HEK293 (cell line): Measurements from ENCODE around the gene POLR2C.

Experiments used
- CTCF ChIA-PET: fragments of 350-600 bp; formaldehyde crosslinking; extraction: SDS; loops from one replicate; lab custom pipeline; 2021; ENCODE audit warnings: antibody characterized with exemption; lab: Yijun Ruan, JAX
- POLR2A ChIA-PET: fragments of 300-600 bp; formaldehyde crosslinking; extraction: SDS; loops from one replicate; lab custom pipeline; 2020; ENCODE audit warnings: antibody characterized with exemption, inconsistent platforms; lab: Yijun Ruan, JAX
- H3K27ac ChIP-seq: fragments of 200-500 bp; sonication (Bioruptor generic); 2 replicates; pipeline ENCODE4 v1.5.1; 2014; ENCODE audit warnings: low read depth, low read length, control low read depth, inconsistent platforms; ENCODE audit errors: extremely low read depth
- H3K36me3 ChIP-seq, 2 experiments: fragments of 200-500 bp in 1 of 2; sonication (Bioruptor generic) in 1 of 2; 1 replicate in 1 of 2; 2 replicates in 1 of 2; pipeline ENCODE4 v1.5.1; 2014 to 2017; ENCODE audit warnings: inconsistent platforms in 2 of 2, low read length in 2 of 2; ENCODE audit not compliant: control insufficient read depth in 2 of 2, insufficient read depth in 1 of 2
- H3K4me1 ChIP-seq: fragments of 200-500 bp; sonication (Bioruptor generic); 2 replicates; pipeline ENCODE4 v1.5.1; 2014; ENCODE audit warnings: mild to moderate bottlenecking, low read length, inconsistent platforms; ENCODE audit not compliant: control insufficient read depth, insufficient read depth
- H3K4me3 ChIP-seq: 2 replicates; pipeline ENCODE4 v1.5.1; 2011; ENCODE audit warnings: low read depth, mild to moderate bottlenecking, control low read depth, low read length, moderate library complexity
- H3K9me3 ChIP-seq: fragments of 200-500 bp; sonication (Bioruptor generic); 2 replicates; pipeline ENCODE4 v1.5.1; 2014; ENCODE audit warnings: low read depth, low read length, inconsistent platforms; ENCODE audit not compliant: control insufficient read depth, insufficient read depth
- GLIS1 ChIP-seq: fragments of 450-650 bp; formaldehyde crosslinking; IDR thresholded peaks from 2 replicates; pipeline ENCODE4 v1.5.1; 2016; ENCODE audit warnings: missing biosample characterization, missing genetic modification characterization
- HIC1 ChIP-seq: fragments of 450-650 bp; formaldehyde crosslinking; IDR thresholded peaks from 2 replicates; pipeline ENCODE4 v1.5.1; 2016; ENCODE audit warnings: missing biosample characterization, missing genetic modification characterization
- OVOL3 ChIP-seq: fragments of 450-650 bp; formaldehyde crosslinking; IDR thresholded peaks from 2 replicates; pipeline ENCODE4 v1.5.1; 2016; ENCODE audit warnings: missing biosample characterization, missing genetic modification characterization
- SP7 ChIP-seq: fragments of 450-650 bp; formaldehyde crosslinking; IDR thresholded peaks from 2 replicates; pipeline ENCODE4 v1.5.1; 2016; ENCODE audit warnings: missing biosample characterization, missing genetic modification characterization
- TSHZ1 ChIP-seq: fragments of 450-650 bp; formaldehyde crosslinking; IDR thresholded peaks from 2 replicates; pipeline ENCODE4 v1.5.1; 2016; ENCODE audit warnings: missing biosample characterization, missing genetic modification characterization, borderline replicate concordance
- ZIC2 ChIP-seq: fragments of 450-650 bp; formaldehyde crosslinking; IDR thresholded peaks from 2 replicates; pipeline ENCODE4 v1.5.1; 2016; ENCODE audit warnings: missing biosample characterization, missing genetic modification characterization
- ZNF274 ChIP-seq, 2 experiments: fragments of 200-500 bp in 1 of 2; fragments of 450-650 bp in 1 of 2; sonication (Bioruptor generic) in 1 of 2; formaldehyde crosslinking in 1 of 2; IDR thresholded peaks; 2 replicates each; pipeline versions ENCODE4 v1.5.1 to v1.6.1; 2014 to 2016; ENCODE audit warnings: borderline replicate concordance in 1 of 2, inconsistent platforms in 1 of 2, low read length in 1 of 2, missing biosample characterization in 1 of 2, missing genetic modification characterization in 1 of 2
- ZNF558 ChIP-seq: fragments of 450-650 bp; formaldehyde crosslinking; IDR thresholded peaks from 2 replicates; pipeline ENCODE4 v1.5.1; 2016; ENCODE audit warnings: missing biosample characterization, missing genetic modification characterization

The POLR2C gene

GRCh38 chr16:57507136-57508034 lies 44.9 kb downstream of the POLR2C start:
- ChIA-PET POLR2A (no interaction called here), CTCF (interaction anchor here (0.7 to 4.5 kb wide), 3 partner anchors 12 to 90 kb away, joined by 3 to 16 read pairs (median 4); no protein-coding TSS in a partner anchor)
- TF ChIP-seq ZNF274 (IDR thresholded peaks at IDR 0.05; ENCODE audit: low read length) (no peak), ZNF274 (tag by site-specific recombination; IDR thresholded peaks at IDR 0.05; ENCODE audit: borderline replicate concordance) (no peak), ZIC2 (tag by site-specific recombination) (peak; percentile 93), SP7 (tag by site-specific recombination) (peak; percentile 45), GLIS1 (peak; percentile 84)
- Histone ChIP-seq H3K27ac (no peak overlapping the region), H3K4me3 (no peak overlapping the region), H3K36me3 (no peaks in the 10 kb centered on the region; a peak in 1 of 3 replicates), H3K9me3 (no peaks in the 10 kb centered on the region), H3K4me1 (no peaks in the 10 kb centered on the region)

GRCh38 chr16:57508035-57508425 lies 45.6 kb downstream of the POLR2C start:
- ChIA-PET CTCF (interaction anchor here (0.6 to 4.5 kb wide), 5 partner anchors 12 to 90 kb away, joined by 3 to 16 read pairs (median 3); no protein-coding TSS in a partner anchor), POLR2A (no interaction called here)
- no peak overlapping the region for H3K27ac ChIP-seq

More at GRCh38 chr16:57508035-57508425, 45.6 kb downstream of the POLR2C start:
- Histone ChIP-seq H3K4me1 (peaks cover under 1% of the 10 kb centered on the region; the same call in 1 of the 2 replicates), H3K36me3 (peaks cover 0 to 3% of the 10 kb centered on the region in 2 experiments; a peak in 2 of 3 replicates), H3K9me3 (no peaks in the 10 kb centered on the region), H3K4me3 (no peak overlapping the region)
- TF ChIP-seq ZNF558 (tag by site-specific recombination): no peak
- TF ChIP-seq TSHZ1 (tag by site-specific recombination): no peak
- TF ChIP-seq HIC1 (tag by site-specific recombination): no peak
- TF ChIP-seq OVOL3 (tag by site-specific recombination): no peak
